HG03342 (cell line): ENCODE data around the gene ZNG1F.
A peak's percentile ranks its signal among the peaks of the same experiment; 100 is the strongest.
"Not testable (repeated sequence)": the region's sequence is repeated elsewhere in the genome, so short reads cannot be mapped to it uniquely, and the experiment has no call there.

Experiments used
- ATAC-seq: cut with Tn5 transposase; IDR thresholded peaks from one replicate; pipeline ENCODE4 v1.9.1; 2021; ENCODE audit warnings: mild to moderate bottlenecking, moderate library complexity; ENCODE audit not compliant: unreplicated experiment

ZNG1F gene

DNA sequence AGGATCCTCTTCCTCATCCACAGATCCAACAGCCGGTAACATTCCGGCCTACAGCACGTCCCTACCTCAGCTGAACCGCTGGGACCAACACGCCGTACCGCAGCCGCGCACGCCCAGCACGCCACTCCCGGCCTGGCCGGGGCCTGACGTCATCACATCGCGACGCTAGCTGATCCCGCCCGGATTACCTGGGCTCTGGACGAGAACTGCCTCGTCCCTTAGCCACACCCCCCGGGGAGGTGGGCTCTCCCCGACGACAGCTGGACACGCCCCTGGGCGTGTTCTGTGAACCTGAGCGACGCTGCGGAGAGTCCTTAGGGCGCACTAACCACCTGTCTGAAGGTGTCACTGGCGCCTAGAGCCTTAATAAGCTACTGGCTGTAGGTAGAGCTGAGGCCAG, at the start of gene ZNG1F:
Gene ZNG1F (minus strand): TSS at position 101 of the 400 bp plus-strand sequence. CDS start 59 bp downstream, at position 42.
- ATAC-seq: not testable (repeated sequence)

DNA sequence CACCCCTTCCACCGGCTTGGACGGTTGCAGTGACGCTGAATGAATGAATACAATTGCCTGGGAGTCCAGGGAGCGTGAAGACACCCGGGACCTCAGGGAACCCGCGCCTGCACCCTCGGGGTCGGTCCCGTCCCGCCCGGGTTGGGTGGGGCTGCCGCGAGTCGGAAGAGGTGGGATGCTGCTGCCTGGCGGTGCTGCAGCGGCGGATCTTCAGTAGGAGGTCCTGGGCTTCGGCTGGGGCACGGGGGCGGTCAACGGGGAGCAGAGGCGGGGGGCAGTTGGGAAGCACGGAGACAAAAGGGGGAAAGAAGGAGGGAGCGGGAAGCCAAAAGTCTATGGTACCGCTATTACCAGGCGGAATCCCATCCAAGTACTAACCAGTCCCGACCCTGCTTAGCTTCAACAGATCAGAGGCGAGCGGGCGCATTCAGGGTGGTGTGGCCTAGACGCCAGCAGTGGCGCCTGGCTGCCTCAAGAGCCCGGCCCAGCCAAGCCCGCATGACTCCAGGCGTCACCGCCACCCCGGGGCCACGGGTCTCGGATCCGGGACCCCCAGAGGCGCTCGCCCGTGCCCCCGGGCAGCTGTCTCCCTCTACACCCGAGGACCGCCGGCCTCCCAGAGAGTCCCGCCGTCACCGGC, 48.1 kb upstream of the ZNG1F start:
- ATAC-seq: not testable (repeated sequence)

DNA sequence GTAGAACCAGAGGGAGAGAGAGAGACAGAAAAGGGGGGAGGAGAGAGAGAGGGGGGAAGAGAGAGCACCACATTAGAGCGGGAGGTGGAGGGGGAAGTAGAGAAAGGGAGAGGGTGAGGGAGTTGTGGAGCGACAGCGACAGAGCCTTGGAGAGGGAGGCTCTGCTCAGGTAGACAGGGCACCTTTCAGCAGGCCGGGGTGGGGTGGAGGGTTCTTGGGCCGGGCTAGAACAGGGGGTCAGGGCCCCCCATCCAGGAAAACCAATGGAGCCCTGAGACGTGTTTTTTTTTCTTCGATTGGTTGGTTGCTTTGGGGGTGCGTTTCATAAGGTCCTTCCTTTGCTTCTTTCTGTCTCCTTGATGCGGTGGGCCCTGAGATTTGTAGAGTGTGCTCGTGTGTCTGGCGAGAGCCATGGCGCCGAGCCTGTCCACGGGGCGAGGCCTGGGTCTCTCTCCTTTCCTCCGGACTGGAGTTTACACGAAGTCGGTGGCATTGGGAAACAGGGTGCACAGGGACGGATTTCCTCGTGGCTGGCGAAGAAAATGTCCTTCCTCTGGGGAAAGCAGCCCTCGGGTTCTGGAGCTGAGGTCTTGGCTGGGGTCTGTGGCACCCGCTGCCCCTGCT, 47.5 kb upstream of the ZNG1F start:
- not testable (repeated sequence) for ATAC-seq

DNA sequence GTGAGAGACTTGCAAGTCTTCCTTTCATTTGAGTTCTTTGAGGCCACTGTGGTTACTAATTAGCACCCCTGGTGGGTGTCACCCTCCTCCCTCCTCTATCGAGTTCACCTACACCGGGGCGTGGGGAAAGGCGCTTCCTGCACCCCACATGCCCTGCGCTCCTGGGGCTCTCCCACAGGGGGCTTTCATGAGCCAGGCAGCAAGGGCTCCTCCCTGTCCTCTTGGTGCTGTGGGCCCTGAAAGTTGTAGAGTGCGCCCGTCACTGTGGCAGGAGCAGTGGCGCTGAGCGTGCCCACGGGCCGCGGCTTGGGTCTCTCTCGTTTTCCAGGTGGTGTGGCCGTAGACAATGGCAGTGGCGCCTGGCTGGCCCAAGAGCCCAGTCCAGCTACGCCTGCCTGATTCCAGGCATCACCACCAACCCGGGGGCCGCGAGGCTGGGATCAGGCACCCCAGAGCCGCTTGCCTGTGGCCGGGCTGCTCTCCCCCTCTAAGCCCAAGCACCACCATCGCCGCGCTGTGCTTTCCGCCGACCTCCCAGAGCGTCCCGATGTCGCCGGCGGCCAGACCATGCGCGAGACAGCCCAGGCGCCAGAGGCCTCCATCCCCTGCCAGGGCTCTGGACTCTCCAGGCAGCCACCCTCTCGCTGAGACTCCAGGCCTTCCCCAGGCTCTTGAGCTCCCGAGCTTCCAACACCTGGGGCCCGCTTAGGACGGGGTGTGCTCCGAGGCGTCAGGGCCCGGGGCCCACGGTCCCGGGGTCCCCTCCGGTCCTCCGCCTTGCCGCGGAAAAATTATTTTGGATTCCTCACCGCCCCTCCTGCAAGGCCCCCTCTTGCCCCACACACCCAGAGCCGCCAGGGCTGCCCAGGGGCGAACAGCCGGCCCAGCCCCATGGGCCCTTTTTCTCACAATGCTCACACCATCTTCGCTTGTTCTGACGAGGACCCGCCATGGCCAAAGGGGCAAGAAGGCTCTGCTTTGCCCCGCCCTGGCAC, 46.0 kb upstream of the ZNG1F start:
- ATAC-seq: peak; percentile 100

- peak; percentile 27 for ATAC-seq
Measured at GRCh38 chr9:41234221-41234620, 45.1 kb upstream of the ZNG1F start.

DNA sequence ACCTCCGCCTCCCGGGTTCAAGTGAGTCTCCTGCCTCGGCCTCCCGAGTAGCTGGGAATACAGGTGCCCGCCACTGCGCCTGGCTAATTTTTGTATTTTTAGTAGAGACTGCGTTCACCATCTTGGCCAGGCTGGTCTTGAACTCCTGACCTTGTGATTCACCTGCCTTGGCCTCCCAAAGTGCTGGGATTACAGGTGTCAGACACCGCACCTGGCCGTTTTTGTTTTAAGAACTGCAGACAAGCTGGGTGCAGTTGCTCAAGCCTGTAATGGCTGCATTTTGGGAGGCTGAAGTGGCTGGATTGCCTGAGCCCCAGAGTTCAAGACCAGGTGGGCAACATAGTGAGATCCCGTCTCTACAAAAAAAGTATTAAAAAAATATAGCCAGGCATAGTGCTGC, 43.2 kb upstream of the ZNG1F start:
- not testable (repeated sequence) for ATAC-seq

DNA sequence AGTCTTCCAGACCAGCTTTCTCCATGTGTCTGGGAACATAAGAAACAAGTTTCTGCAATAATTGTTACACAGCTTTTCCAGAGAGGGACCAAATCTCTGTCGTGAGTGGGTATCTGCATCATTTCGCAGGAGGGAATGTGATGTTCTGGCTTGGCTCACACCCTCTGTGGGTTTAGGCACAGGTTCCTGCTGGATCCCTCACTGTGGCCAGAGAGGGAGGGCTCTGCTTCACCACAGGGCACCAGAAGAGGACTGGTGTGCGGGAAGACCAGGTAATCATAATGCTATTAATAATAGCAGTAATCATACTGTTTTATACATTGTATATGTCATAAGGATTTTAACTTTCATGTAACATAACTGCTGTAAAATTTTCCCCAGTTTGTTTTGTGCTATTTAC, 41.3 kb upstream of the ZNG1F start:
- ATAC-seq: not testable (repeated sequence)

DNA sequence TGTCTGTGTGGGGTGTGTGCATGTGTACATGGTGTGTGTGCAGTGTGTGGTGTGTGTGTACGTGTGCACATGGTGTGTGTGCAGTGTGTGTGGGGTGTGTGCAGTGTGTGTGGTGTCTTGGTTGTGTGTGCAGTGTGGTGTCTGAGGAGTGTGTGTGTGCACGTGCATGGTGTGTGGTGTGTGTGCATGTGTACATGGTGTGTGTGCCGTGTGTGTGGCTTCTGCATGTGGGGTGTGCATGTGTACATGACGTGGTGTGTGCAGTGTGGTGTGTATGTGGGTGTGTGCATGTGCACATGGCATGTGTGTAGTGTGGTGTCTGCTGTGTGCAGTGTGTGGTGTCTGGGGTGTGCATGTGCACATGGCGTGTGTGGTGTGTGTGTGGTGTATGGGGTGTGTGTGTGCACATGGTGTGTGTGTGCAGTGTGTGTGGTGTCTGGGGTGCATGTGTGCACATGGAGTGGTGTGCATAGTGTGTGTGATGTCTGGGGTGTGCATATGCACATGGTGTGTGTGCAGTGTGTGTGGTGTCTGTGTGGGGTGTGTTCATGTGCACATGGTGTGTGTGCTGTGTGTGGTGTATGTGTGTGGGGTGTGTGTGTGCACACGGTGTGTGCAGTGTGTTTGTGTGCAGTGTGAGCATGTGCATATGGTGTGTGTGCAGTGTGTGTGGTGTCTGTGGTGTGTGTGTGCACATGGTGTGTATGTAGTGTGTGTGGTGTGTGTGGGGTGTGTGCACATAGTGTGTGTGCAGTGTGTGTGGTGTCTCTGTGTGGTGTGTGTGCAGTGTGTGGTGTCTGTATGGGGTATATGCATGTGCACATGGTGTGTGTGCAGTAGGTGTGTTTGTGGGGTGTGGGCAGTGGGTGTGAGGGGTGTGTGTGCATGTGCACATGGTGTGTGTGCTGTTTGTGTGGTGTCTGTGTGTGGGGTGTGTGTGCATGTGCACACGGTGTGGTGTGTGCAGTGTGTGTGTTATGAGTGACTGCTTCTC, 40.6 kb upstream of the ZNG1F start:
- no peak for ATAC-seq

DNA sequence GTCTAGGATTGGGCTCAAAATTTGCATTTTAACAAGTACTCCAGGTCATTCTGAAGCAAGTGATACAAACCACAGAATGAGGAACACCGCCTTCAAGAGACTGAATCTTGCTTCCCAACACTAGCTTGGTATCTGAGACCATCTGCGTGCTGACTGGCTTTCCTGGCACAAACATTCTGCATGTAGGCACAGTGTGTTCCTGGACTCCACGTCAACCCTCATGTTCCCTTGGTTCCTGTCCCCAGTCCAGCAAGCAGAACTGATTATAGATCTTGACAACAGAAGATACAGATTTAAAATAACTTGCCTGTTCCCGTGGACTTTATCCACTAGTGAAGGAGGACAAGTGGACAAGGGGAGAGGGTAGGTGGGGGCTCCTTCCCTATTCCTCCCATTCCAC, 30.7 kb upstream of the ZNG1F start:
- not testable (repeated sequence) for ATAC-seq

GRCh38 chr9:41188439-41188838, 678 bp downstream of the ZNG1F start:
- ATAC-seq: not testable (repeated sequence)

- ATAC-seq: not testable (repeated sequence)
Measured at GRCh38 chr9:41174994-41175393, 14.1 kb downstream of the ZNG1F start.

DNA sequence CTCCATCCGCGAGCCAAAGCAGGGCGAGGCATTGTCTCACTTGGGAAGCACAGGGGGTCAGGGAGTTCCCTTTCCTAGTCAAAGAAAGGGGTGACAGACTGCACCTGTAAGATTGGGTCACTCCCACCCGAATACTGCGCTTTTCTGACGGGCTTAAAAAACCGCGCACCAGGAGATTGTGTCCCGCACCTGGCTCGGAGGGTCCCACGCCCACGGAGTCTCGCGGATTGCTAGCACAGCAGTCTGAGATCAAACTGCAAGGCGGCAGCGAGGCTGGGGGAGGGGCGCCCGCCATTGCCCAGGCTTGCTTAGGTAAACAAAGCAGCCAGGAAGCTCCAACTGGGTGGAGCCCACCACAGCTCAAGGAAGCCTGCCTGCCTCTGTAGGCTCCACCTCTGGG, 39.0 kb downstream of the ZNG1F start:
- ATAC-seq: not testable (repeated sequence)

DNA sequence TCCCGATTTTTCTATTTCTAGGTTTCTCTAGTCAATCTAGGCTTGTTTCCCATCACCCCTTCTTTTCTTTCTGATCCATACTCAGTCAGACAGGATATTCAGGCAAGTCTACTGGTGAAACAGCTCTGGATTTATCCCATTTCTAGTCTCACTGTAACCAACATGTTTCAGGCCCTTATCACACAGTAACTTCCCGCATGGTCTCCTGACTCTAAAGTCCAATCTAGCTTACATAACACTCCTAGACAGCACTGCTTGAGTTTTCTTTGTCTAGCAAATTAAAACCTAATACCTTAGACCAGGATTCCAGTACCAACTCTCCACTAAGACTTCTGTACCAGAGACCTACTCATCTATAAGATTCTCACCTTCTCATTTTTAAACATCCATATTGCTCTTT, 47.2 kb downstream of the ZNG1F start:
- ATAC-seq: not testable (repeated sequence)

GRCh38 chr9:41128581-41128980, 60.5 kb downstream of the ZNG1F start, which contains the start of gene FOXD4L6:
TSS of gene FOXD4L6 (minus strand) at chr9:41128681. CDS start at chr9:41128383, 298 bp downstream.
- not testable (repeated sequence) for ATAC-seq

- ATAC-seq: not testable (repeated sequence)
Measured at GRCh38 chr9:41126746-41127446, 62.2 kb downstream of the ZNG1F start.

DNA sequence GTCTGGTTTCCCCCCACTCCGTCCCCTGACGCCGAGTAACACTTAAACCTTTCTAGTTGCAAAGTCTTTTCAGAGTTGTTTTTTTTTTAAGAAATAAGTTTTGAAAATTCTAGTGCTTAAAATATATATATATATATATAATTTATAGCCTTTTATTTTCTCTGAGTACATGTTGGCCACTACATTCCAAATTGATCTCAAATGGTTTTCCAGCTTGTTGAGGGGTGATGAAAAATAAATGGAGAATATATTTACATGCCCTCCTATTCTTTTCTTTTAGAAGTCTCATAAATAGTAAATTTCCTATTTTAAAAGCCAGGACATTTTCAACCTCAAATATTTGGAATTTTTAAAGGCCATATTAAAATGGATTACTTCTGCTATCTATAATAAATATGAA, 63.2 kb downstream of the ZNG1F start:
- ATAC-seq: not testable (repeated sequence)

DNA sequence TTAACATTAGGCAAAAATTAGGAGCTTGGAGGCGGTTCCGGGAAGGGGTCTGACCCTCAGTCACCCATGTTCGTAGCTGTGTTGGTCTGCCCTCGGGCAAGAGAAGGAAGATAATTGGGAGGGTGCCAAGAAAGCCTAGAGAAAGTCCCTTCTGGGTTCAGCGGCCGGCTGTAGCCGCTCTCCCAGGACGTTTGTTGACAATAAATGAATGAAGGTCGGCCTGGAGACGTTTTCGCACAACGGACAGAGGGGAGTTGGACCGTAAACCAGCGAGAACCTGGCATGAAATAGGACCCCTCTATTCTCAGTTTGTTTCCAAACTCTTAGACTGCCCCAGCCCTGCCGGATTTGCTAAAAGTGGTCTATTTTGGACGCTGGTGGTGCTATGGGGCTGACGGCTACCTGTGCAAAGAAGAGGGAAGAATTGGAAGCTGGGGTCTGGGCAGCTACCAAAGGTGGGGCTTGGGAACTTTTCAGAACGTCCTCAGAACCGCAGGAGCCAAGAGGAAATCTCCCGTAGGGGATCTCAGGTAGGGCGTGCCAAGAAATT, 63.9 kb downstream of the ZNG1F start:
- not testable (repeated sequence) for ATAC-seq

GRCh38 chr9:41124250-41125108, 64.6 kb downstream of the ZNG1F start:
- not testable (repeated sequence) for ATAC-seq
